ENCODE data around the gene IPO13. TPM values are rescaled to one million over a fixed set of nuclear protein-coding genes. Genes with fewer than 3 reads are reported as not detected.

IPO13 gene
- total RNA-seq, 1 experiment from 2014 or later, result 19.8 TPM

DNA sequence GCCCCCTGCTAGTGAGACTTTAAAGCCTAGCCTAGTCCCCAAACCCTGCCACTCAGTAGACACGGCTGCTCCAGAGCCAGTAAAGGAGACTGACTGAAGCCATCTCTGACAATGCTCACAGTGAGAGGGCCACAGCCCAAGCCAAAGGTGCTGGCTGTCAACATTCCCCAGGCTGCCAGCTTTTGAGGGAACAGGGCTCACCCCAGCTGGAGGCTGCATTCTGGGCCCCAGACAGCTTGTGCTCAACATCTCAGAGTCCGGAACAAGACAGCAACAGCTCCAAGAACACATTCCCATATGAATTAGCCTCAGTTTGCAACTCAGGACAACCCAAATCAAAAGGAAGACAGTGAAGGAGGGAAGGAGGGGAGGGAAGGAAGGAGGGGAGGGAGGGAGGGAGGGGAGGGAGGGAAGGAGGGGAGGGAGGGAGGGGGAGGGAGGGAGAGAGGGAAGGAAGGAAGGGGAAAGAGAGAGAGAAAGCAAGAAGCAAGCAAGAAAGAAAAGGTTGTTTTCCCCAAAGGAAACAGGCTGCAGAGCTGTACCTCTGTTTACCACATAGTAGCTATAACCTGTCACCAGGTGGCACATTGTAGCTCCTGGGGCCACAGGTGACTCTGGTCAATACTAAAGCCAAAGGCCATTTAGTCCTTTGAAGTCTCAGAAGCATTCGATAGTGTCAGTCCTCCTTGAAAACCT lies 7.7 kb upstream of the IPO13 start:
- Histone ChIP-seq H3K4me1 (ENCODE audit: low read length) (peaks cover 19% of the 10 kb centered on the region), H3K9me3 (ENCODE audit: low read length) (no peaks in the 10 kb centered on the region), H3K27ac (ENCODE audit: low read length) (no peak overlapping the region), H3K4me2 (ENCODE audit: low read depth, low read length, poor library complexity, severe bottlenecking) (no peak overlapping the region), H3K9me2 (replicated peaks; ENCODE audit: insufficient read depth, low read length) (no peaks in the 10 kb centered on the region), H4K20me1 (ENCODE audit: insufficient read depth, low read depth, low read length) (no peaks in the 10 kb centered on the region), H3K79me2 (ENCODE audit: low read length) (no peaks in the 10 kb centered on the region), H3K36me3 (ENCODE audit: insufficient read depth, low read length) (no peaks in the 10 kb centered on the region), H2AFZ (ENCODE audit: low read length) (no peak overlapping the region), H3K4me3 (ENCODE audit: low read length) (no peak overlapping the region), H3K9ac (ENCODE audit: low read length) (no peak overlapping the region), H3K27me3 (ENCODE audit: low read length) (no peaks in the 10 kb centered on the region)
- no peak for DNase-seq

DNA sequence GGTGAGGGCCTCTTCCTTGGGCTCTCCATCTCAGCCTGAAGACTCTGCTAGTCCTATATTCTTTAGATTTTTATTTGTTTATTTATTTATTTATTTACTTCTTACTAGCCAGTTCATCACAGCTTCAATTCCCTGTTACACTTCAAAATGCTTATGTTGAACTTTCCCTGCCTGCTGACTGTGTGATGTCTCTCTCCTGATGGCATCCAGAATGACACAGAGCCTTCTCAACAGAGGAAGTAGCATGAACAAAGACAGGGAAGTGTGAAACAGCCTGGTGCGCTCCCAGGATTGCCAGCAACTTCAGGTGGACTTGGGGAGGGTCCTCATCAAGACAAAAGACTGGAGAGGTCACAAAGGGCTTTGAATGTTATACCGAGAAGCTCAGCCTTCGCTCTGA lies 4.3 kb upstream of the IPO13 start:
- Histone ChIP-seq H4K20me1 (ENCODE audit: insufficient read depth, low read depth, low read length) (no peaks in the 10 kb centered on the region), H3K36me3 (ENCODE audit: insufficient read depth, low read length) (no peaks in the 10 kb centered on the region), H3K27ac (ENCODE audit: low read length) (no peak overlapping the region), H3K9ac (ENCODE audit: low read length) (no peak overlapping the region), H3K9me3 (ENCODE audit: low read length) (no peaks in the 10 kb centered on the region), H3K4me3 (ENCODE audit: low read length) (no peak overlapping the region), H3K79me2 (ENCODE audit: low read length) (peaks cover 24% of the 10 kb centered on the region), H3K9me2 (replicated peaks; ENCODE audit: insufficient read depth, low read length) (no peaks in the 10 kb centered on the region), H3K27me3 (ENCODE audit: low read length) (no peaks in the 10 kb centered on the region), H3K4me2 (ENCODE audit: low read depth, low read length, poor library complexity, severe bottlenecking) (no peak overlapping the region), H3K4me1 (ENCODE audit: low read length) (peaks cover 15% of the 10 kb centered on the region), H2AFZ (ENCODE audit: low read length) (no peak overlapping the region)
- DNase-seq, result no peak

DNA sequence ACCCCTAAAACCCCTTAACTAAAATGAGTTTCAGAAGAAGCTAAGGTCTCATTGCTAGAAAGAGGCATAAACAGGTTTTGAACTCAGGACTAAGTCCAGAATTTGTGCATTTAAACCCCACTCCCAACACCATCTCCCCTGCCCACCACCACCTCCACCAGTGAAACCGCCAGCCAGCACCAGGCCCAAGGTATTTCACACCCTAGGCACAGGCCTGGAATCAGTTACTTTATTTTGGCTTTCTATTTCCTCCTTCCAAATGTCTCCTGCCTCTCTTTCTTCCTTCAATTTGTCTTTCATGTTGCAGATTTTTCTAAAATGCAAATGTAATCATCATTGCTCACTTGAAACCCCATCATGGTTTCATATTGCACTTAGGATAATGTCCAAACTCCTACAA lies 1.9 kb upstream of the IPO13 start:
- Histone ChIP-seq H3K27me3 (ENCODE audit: low read length) (no peaks in the 10 kb centered on the region), H4K20me1 (ENCODE audit: insufficient read depth, low read depth, low read length) (no peaks in the 10 kb centered on the region), H3K27ac (ENCODE audit: low read length) (peak overlapping the region; percentile 35), H3K9me3 (ENCODE audit: low read length) (no peaks in the 10 kb centered on the region), H3K79me2 (ENCODE audit: low read length) (peaks cover 44% of the 10 kb centered on the region), H3K4me3 (ENCODE audit: low read length) (peak overlapping the region; percentile 97), H3K9me2 (replicated peaks; ENCODE audit: insufficient read depth, low read length) (no peaks in the 10 kb centered on the region), H3K4me2 (ENCODE audit: low read depth, low read length, poor library complexity, severe bottlenecking) (peak overlapping the region; percentile 92), H3K36me3 (ENCODE audit: insufficient read depth, low read length) (no peaks in the 10 kb centered on the region), H3K4me1 (ENCODE audit: low read length) (peaks cover 28% of the 10 kb centered on the region), H2AFZ (ENCODE audit: low read length) (no peak overlapping the region), H3K9ac (ENCODE audit: low read length) (peak overlapping the region; percentile 57)
- DNase-seq, result no peak

DNA sequence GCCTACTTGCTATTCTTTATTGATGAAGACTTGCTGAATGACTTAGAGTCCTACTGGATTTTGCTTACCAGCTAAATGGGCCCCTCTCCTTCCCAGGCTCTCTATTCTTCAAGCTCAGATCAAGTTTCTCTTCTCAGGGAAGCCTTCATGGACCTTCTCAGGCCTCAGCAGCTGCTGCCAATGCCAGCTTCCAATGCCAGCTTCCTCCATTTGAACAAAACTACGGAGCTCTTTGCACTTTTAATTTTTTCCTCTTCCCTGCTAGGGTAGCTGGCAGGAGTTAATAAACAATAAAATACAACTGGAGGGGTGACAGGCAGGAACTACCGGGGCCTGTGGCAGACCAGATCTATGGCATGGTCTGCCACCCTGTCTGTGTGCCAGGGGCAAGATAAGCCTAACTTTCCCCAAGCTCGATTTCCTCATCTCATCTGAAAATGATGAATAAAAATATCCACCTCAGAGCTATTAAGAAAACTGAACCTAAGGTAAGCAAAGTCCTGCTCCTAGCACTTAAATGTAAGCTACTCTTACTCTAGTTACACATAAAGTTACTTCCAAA lies 995 bp upstream of the IPO13 start:
- Histone ChIP-seq H3K9me3 (ENCODE audit: low read length) (no peaks in the 10 kb centered on the region), H3K9me2 (replicated peaks; ENCODE audit: insufficient read depth, low read length) (no peaks in the 10 kb centered on the region), H3K27ac (ENCODE audit: low read length) (peak overlapping the region; percentile 59), H3K9ac (ENCODE audit: low read length) (peak overlapping the region; percentile 94), H3K27me3 (ENCODE audit: low read length) (no peaks in the 10 kb centered on the region), H4K20me1 (ENCODE audit: insufficient read depth, low read depth, low read length) (no peaks in the 10 kb centered on the region), H3K4me2 (ENCODE audit: low read depth, low read length, poor library complexity, severe bottlenecking) (peak overlapping the region; percentile 92), H3K4me3 (ENCODE audit: low read length) (peak overlapping the region; percentile 97), H3K4me1 (ENCODE audit: low read length) (peaks cover 28% of the 10 kb centered on the region), H2AFZ (ENCODE audit: low read length) (peak overlapping the region; percentile 62), H3K36me3 (ENCODE audit: insufficient read depth, low read length) (no peaks in the 10 kb centered on the region), H3K79me2 (ENCODE audit: low read length) (peaks cover 46% of the 10 kb centered on the region)
- no peak for DNase-seq

DNA sequence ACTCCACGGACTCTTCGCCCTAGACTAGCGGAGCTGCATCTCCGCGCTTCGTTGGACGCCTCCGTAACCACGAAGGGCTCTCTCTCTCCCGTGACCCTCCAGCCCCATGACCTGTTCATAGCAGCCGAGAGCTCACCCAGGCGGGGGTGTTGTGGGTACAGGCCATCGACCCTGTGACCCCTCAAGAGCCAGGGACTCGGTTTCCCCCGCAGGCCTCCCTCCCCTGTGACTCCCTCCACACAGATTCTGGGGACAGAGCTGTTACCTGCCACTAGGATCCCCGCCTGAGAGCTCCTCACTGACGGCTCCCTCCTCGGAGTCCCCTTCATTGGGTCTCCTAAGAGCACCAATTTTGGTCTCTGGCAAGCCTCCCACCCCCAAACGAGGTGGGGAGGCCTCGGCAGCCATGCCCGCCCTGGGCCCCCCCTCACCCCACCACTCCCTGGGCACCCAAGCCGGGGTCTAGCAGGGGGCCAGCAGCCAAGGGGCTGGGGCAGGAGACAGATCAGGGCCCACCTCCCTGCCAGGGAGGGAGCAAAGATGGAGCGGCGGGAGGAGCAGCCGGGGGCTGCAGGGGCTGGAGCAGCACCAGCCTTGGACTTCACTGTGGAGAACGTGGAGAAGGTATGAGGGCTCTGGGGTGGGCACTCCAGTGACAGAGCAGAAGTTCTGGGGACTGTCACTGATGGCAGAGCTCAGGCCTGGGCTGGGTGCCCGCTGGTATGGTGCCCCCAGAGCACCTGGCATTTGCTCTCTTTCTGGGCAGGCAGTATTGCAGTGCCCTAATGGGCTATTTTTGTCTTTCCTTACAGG lies 517 bp downstream of the IPO13 start:
- no peaks in the 10 kb centered on the region for H3K9me2 ChIP-seq (replicated peaks; ENCODE audit: insufficient read depth, low read length)
- peak overlapping the region; percentile 74; the same call in 1 of the 2 replicates for H3K27ac ChIP-seq (ENCODE audit: low read length)
- H3K9ac ChIP-seq (ENCODE audit: low read length), result peak overlapping the region; percentile 94
- H3K4me2 ChIP-seq (ENCODE audit: low read depth, low read length, poor library complexity, severe bottlenecking), result peak overlapping the region; percentile 92
- no peaks in the 10 kb centered on the region for H4K20me1 ChIP-seq (ENCODE audit: insufficient read depth, low read depth, low read length)
- peaks cover 29% of the 10 kb centered on the region for H3K4me1 ChIP-seq (ENCODE audit: low read length)
- DNase-seq, result peak; percentile 47
- peak overlapping the region; percentile 97 for H3K4me3 ChIP-seq (ENCODE audit: low read length)
- peak overlapping the region; percentile 70; the same call in 1 of the 2 replicates for H2AFZ ChIP-seq (ENCODE audit: low read length)
- H3K79me2 ChIP-seq (ENCODE audit: low read length), result peaks cover 52% of the 10 kb centered on the region
- no peaks in the 10 kb centered on the region for H3K36me3 ChIP-seq (ENCODE audit: insufficient read depth, low read length)
- no peaks in the 10 kb centered on the region for H3K9me3 ChIP-seq (ENCODE audit: low read length)
- no peaks in the 10 kb centered on the region for H3K27me3 ChIP-seq (ENCODE audit: low read length)

DNA sequence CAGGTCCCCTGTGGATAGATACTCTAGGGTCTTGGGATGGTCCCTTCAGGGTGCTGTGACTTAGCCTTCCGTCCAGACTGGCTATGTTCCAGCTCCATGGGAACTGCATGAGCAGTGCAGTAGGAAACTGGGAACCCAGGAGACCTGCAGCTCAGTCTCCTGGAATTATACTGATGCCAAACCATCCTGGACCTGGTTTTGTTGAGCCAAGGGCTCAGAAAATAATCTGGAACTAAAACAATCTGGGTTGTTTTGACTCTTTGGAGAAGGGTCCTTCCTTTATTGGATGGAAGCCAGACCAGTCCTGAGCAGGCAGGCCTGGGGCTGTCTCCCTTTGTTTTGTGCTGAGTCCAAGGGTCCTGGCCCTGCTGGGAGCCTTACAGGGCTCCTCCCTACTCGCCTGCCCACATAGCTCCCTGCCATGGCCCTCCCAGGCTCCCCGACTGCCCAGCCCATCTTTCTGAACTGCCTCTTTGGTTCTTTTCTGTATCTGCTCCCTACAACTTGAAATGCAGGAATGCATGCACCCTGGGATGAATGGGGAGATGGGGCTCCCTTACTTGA lies 1.2 kb downstream of the IPO13 start:
- H3K79me2 ChIP-seq (ENCODE audit: low read length), result peaks cover 55% of the 10 kb centered on the region
- H3K4me1 ChIP-seq (ENCODE audit: low read length), result peaks cover 36% of the 10 kb centered on the region
- H3K9me3 ChIP-seq (ENCODE audit: low read length), result no peaks in the 10 kb centered on the region
- peak overlapping the region; percentile 92 for H3K4me2 ChIP-seq (ENCODE audit: low read depth, low read length, poor library complexity, severe bottlenecking)
- no peak overlapping the region for H2AFZ ChIP-seq (ENCODE audit: low read length)
- no peaks in the 10 kb centered on the region for H3K36me3 ChIP-seq (ENCODE audit: insufficient read depth, low read length)
- no peaks in the 10 kb centered on the region for H4K20me1 ChIP-seq (ENCODE audit: insufficient read depth, low read depth, low read length)
- H3K27ac ChIP-seq (ENCODE audit: low read length), result no peak overlapping the region
- peak overlapping the region; percentile 94 for H3K9ac ChIP-seq (ENCODE audit: low read length)
- no peak for DNase-seq
- H3K4me3 ChIP-seq (ENCODE audit: low read length), result peak overlapping the region; percentile 97
- no peaks in the 10 kb centered on the region for H3K27me3 ChIP-seq (ENCODE audit: low read length)
- no peaks in the 10 kb centered on the region for H3K9me2 ChIP-seq (replicated peaks; ENCODE audit: insufficient read depth, low read length)

DNA sequence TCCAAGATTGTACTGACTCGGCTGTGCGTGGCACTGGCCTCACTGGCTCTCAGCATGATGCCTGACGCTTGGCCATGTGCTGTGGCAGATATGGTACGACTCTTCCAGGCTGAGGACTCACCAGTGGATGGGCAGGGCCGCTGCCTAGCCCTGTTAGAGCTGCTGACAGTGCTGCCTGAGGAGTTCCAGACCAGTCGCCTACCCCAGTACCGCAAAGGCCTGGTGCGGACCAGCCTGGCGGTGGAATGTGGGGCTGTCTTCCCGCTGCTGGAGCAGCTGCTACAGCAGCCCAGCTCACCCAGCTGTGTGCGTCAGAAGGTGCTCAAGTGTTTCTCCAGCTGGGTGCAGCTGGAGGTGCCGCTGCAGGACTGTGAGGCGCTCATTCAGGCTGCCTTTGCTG lies 2.9 kb downstream of the IPO13 start:
- no peaks in the 10 kb centered on the region for H3K9me2 ChIP-seq (replicated peaks; ENCODE audit: insufficient read depth, low read length)
- DNase-seq, result no peak
- no peak overlapping the region for H3K4me2 ChIP-seq (ENCODE audit: low read depth, low read length, poor library complexity, severe bottlenecking)
- H3K4me1 ChIP-seq (ENCODE audit: low read length), result peaks cover 38% of the 10 kb centered on the region
- no peak overlapping the region for H2AFZ ChIP-seq (ENCODE audit: low read length)
- no peaks in the 10 kb centered on the region for H4K20me1 ChIP-seq (ENCODE audit: insufficient read depth, low read depth, low read length)
- peaks cover 65% of the 10 kb centered on the region for H3K79me2 ChIP-seq (ENCODE audit: low read length)
- no peak overlapping the region for H3K4me3 ChIP-seq (ENCODE audit: low read length)
- no peaks in the 10 kb centered on the region for H3K27me3 ChIP-seq (ENCODE audit: low read length)
- H3K36me3 ChIP-seq (ENCODE audit: insufficient read depth, low read length), result no peaks in the 10 kb centered on the region
- H3K9me3 ChIP-seq (ENCODE audit: low read length), result no peaks in the 10 kb centered on the region
- H3K27ac ChIP-seq (ENCODE audit: low read length), result no peak overlapping the region
- no peak overlapping the region for H3K9ac ChIP-seq (ENCODE audit: low read length)
